Measurements from ENCODE around the gene NCOA5.

NCOA5 gene

DNA sequence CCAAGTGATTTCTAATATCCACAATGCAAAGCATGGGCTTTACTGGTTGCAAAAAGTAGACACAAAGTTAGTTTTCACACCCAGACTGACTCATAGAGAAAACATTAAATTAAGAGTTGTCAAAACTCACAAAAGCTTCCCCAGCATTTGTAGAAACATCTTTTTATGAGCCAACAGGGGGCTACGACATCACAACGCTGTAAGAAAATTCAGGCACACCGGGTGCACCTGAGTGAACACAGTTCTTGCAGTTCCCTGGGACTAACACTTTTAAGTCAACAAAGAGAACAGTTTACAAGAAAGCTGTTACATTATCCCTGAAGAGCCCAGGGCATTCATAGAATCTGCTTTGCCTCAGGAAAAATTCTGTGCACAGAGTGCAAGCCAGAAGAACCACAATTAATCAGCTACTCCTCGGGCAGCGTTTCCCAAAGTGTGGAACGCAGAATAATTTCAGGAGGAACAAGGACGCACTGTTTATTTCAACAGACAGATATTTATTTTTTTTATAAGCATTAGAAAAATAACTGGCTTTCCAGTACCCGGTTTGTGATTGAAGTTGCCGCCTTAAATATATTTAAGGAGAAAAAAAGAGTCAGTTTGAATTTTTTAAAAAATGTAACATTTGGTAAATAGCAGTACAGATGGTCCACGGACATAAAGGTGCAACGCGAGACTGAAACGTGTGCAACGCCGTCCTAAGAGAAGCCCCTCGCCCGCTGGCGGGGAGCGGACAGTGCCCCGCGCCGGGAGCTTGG, 1.2 kb downstream of the NCOA5 start:
- DNase-seq: no peak

- DNase-seq: no peak
Measured at GRCh38 chr20:46087161-46087560, 2.6 kb downstream of the NCOA5 start.

- DNase-seq: no peak
Measured at GRCh38 chr20:46085179-46085851, 4.4 kb downstream of the NCOA5 start.

- DNase-seq: no peak
Measured at GRCh38 chr20:46084805-46085178, 5.0 kb downstream of the NCOA5 start.

DNA sequence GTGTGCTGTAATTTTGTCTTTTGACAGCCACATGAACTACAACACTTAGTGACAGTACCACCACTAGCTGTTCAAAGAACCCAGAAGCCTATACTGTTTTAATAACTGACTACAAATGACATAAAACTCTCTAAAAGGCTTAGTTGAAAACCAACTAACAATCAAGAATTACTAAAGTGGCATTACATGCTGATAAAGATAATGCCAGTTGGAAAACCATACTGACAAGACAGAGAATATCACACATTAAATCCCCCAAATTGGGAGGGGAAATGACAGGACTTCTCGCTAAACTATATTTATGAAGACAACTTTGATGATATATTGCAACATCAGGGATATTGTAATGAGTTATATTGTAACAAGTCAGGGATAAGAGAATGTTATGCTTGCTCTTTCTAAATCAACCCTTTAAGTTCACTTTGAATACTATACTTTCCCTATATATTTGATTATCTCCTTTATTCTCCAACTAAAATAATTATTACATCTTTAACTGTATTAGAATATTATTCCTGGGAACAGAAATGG, 6.2 kb downstream of the NCOA5 start:
- no peak for DNase-seq

DNA sequence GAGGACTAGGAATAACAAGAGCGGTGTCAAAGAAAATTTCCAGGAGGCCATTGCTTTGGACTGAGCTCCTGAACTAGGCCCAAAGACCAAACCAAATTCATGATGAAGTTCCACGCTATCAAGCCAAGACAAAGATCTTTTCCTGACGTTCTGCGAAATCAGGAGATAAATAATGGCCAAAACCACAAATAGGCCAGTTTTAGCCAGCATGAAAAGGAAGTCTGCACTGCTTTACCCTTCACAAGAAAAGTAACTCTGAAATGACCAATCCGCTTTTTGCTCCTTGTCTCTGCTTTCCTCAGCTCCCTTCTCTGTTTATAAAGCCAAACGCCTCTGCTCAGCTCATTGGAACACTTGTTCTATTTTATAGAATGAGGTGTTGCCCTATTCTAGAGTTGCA, 6.7 kb downstream of the NCOA5 start:
- DNase-seq: no peak

GRCh38 chr20:46081074-46081473, 8.7 kb downstream of the NCOA5 start:
- DNase-seq: no peak

DNA sequence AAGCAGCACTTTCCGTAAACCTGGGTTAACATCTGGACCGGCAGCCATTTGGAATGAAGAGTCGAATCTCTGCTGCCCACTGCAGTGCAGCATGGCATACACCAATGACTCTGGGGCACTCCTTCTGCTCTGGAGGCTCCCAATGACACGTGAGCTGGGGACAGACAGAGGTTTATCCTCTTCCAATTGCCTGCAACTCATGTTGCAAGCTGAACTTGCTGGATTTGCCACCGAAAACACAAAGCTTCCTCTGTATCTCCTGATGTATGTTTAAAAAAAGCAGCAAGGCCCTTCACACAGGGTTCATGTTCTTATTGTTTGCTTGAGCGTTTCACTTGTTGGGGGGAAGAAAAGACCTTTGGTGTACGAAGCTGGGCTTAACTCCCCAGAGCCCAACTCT, 10.8 kb downstream of the NCOA5 start:
- DNase-seq: no peak

DNA sequence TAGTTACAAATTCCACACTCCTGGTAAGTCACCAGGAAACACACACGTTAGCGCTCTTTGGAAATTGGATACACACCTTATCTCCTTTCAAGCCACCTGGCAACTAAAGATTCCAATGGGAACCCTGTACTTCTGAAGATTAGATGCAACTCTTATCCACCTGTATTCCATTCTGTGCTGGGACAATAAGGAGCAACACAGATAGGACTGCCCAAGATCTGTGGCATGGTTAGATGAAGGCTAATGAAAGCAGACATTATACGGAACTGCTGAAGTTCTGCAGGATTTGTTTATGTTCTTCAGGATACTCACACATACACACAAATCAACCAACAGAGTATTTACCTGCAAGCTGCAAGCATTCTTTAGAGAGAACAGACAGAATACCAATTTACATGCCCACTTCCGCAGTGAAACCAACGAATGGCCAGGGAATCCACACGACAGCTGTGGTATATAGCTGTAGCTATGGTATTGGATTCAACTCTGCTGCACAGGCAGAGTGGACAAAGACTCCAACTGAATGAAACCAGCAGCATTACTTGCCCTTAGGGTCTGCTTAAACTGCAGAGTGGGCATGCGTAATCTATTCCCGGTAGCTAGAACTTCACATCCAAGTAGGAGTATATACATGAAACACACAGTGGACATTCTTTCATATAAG, 12.0 kb downstream of the NCOA5 start:
- no peak for DNase-seq

- DNase-seq: no peak
Measured at GRCh38 chr20:46076806-46077205, 13.0 kb downstream of the NCOA5 start.

DNA sequence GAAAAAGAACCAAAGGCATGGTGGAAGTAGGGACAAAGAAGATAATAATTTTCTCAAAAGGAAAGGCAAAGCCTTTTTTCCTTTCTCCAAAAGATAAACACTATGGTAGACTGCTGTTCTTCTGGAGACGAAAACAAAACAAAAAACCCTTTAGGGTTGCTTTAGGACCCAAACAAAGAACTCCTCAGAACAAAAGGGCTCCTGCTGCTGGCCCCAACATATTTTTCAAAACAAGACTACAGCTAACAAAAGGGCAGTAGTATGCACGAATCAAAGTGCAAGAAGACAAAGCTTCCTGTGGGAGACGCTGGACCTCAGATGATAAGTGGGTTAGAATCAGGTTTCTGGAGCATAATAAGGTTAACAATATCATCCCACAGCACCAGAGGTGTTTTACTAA, 15.8 kb downstream of the NCOA5 start:
- DNase-seq: no peak

DNA sequence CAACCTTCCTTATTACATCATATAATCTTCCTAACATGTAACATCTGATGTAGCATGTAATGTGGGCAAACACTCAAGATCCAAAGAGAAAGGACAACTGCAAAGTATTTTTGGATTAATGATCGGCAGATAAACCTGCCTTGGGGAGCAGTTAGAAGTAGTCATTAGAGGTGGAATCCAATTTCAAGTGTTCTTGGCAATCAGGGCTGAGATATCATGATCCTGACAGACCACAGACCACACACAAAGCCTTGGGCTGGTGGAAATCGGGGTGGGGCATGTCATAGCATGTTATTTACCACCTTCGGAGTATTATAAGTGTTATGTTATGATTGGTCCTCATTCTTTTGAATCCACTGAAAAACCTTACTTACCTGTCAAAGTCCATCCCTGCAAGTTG, 16.3 kb downstream of the NCOA5 start:
- no peak for DNase-seq

- DNase-seq: no peak
Measured at GRCh38 chr20:46073024-46073423, 16.7 kb downstream of the NCOA5 start.

- DNase-seq: no peak
Measured at GRCh38 chr20:46071573-46071972, 18.2 kb downstream of the NCOA5 start.

DNA sequence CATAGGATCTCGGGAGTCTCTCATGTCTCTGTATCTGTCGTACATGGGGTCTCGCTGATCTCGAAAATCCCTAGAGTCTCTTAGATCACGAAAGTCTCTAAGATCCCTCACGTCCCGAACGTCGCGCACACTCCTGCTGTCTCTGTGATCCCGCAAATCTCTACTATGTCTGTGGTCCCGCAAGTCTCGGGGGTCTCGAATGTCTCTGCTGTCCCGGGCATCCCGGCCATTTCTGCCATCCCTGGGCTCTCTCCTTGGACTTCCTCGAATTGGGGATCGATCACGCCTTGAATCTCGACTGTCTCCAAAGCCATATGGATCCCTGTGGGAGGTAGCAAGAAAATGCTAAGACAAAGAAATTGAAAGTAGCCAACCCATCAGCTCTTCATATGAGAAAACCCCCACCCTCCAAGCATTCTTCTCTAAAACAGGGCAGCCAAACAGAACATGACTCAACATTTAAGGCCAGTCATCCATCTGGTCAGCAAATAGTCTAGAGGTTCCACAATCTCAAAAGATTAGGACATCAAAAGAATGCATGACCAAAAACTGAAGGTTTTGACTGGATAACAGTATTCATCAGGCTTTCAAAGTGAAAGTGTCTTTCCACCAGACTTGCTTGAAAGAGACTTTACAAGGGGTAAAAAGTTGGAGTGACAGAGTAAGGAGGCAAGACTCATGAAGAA, 19.4 kb downstream of the NCOA5 start:
- no peak for DNase-seq

DNA sequence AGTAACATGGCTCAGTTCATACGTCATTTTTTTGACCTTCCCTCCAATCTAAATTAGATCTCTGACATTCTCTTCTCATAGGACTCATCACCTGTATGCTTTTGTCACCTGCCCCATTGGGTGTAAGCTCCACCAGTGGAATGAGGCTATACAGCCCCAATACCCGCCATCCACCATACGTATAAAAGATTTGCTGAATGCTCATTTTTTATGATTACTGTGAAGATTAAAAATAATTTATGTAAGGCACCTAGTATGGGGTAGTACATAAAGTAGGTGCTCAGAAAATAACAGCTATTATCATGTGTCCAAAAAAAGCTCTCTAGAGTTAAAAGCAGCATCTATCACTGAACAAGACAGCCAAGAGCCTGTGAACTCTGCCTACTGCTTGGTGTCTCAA, 24.1 kb downstream of the NCOA5 start:
- no peak for DNase-seq

- DNase-seq: no peak
Measured at GRCh38 chr20:46065006-46065405, 24.8 kb downstream of the NCOA5 start.

DNA sequence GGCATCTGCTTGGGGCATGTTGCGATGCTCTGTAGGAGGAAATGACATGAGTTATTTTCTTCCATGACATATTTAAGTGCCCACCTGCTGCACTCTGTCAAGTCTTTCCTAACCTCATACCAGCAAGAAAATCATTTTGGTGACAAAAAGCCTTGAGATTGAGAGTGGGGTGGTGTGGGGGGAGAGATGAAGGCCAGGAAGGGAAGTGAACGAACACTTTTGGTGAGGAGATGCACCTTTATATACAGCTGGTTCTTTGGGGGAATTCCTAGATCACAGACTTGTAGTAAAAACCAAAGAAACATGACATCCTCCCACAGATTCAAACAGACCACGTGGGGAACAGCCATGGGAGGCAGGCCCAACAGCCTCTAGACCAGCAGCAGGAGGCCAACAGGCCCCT, 26.1 kb downstream of the NCOA5 start:
- DNase-seq: no peak

DNA sequence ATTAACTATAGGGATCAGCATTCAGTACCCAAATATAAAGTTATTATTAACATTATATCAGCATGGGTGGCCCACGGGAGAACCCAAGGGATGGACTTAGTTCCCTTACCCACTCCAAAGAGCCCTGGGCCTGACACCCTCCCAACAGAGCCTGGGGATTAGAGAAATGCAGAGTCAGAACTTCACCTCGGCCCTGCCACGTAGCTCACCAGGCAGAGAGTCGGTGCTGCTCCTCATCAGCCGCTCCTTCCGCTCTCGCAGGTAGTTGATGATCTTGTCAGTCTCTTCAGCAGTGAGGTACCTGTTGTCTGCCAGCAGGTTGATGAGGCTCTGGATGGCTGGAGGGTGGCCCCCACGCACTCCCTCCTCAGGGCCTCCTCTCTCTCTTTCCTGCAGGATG, 26.6 kb downstream of the NCOA5 start:
- DNase-seq: no peak

DNA sequence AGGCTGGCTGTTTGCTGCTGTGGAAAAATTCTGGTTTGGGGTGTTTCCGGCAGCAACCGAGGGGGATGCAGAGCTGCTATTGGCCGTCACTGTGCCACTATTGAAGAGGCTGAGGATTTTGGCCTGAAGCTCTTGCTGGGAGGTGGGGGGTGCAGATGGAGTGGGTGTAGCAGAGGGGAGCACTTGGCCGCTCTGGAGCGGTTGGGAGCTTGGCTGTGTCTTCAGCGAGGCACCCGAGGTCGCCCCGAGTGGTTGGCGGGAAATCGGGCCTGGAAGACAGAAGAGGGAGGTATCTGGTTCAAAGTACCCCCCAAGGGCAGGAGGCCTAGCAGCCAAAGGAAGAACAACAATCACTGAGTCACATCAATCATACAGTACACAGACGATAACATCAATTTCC, 27.1 kb downstream of the NCOA5 start:
- DNase-seq: no peak

DNA sequence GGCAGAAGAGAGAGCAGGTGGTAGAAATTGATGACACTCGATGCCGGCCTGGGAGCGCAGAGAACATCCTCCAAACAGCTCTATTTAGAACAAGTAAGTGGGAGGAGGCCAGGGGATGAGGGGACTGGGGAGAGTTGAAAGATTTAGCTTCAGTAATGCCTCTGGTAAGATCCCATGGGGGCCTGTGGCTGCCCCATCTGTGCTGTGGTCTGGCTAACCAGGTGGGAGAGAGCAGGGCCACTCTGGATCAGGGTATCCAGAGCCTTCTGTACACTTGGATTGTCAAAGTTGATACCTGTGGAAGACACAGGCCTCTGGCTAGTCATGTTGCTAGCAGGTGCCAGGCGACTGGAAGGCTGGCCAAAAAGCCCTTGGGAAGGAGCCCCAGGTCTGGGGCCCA, 27.6 kb downstream of the NCOA5 start:
- no peak for DNase-seq

GRCh38 chr20:46060975-46061374, 28.8 kb downstream of the NCOA5 start:
- no peak for DNase-seq

- no peak for DNase-seq
Measured at GRCh38 chr20:46060301-46060881, 29.4 kb downstream of the NCOA5 start.

Data from activated CD8-positive, alpha-beta memory T cell treated with anti-CD3 and anti-CD28 coated beads, Interleukin-2, amount 50 U/mL, for 4 hours (primary cell).